HT1080 (cell line): Measurements from ENCODE around the gene PLXDC2. TPM values are rescaled to one million over a fixed set of nuclear protein-coding genes. Genes with fewer than 3 reads are reported as not detected.

Experiments
- DNase-seq: peaks from one replicate; pipeline ENCODE4 v3.0.0-alpha.2; 2015; ENCODE audit warnings: low read depth
- total RNA-seq: library from RNA; depleted of rRNA; stranded (reverse); fragments of >200 nt; shearing (Covaris generic); gene quantifications from 2 replicates; pipeline ENCODE4 v1.2.3, GENCODE V29; 2014

The PLXDC2 gene
- total RNA-seq, 1 experiment from 2014 or later, result 0.48 TPM

GRCh38 chr10:20105236-20105635 lies 289.0 kb downstream of the PLXDC2 start:
- no peak for DNase-seq

GRCh38 chr10:20105931-20106330 lies 289.7 kb downstream of the PLXDC2 start:
- no peak for DNase-seq

GRCh38 chr10:20108021-20108420 lies 291.8 kb downstream of the PLXDC2 start:
- no peak for DNase-seq

- no peak for DNase-seq
These were observed 293.4 kb downstream of the PLXDC2 start for GRCh38 chr10:20109613-20110012.

- DNase-seq, result no peak
These were observed 294.2 kb downstream of the PLXDC2 start for GRCh38 chr10:20110125-20111100.

GRCh38 chr10:20114179-20114578 lies 297.9 kb downstream of the PLXDC2 start:
- no peak for DNase-seq

GRCh38 chr10:20115894-20116293 lies 299.7 kb downstream of the PLXDC2 start:
- DNase-seq, result no peak

- DNase-seq, result no peak
These were observed 301.2 kb downstream of the PLXDC2 start for GRCh38 chr10:20117471-20117870.

- no peak for DNase-seq
These were observed 301.9 kb downstream of the PLXDC2 start for GRCh38 chr10:20118119-20118518.

GRCh38 chr10:20128811-20129210 lies 312.6 kb downstream of the PLXDC2 start:
- no peak for DNase-seq

- no peak for DNase-seq
These were observed 316.6 kb downstream of the PLXDC2 start for GRCh38 chr10:20132816-20133215.

GRCh38 chr10:20133669-20134189 lies 317.5 kb downstream of the PLXDC2 start:
- no peak for DNase-seq

- no peak for DNase-seq
These were observed 326.1 kb downstream of the PLXDC2 start for GRCh38 chr10:20142311-20142710.

GRCh38 chr10:20144268-20144667 lies 328.0 kb downstream of the PLXDC2 start:
- DNase-seq, result no peak

GRCh38 chr10:20146004-20146403 lies 329.8 kb downstream of the PLXDC2 start:
- no peak for DNase-seq

GRCh38 chr10:20147684-20148083 lies 331.5 kb downstream of the PLXDC2 start:
- no peak for DNase-seq

- no peak for DNase-seq
These were observed 340.3 kb downstream of the PLXDC2 start for GRCh38 chr10:20156511-20156910.

- no peak for DNase-seq
These were observed 341.1 kb downstream of the PLXDC2 start for GRCh38 chr10:20157314-20157713.

- no peak for DNase-seq
These were observed 341.9 kb downstream of the PLXDC2 start for GRCh38 chr10:20158086-20158485.

GRCh38 chr10:20162123-20162522 lies 345.9 kb downstream of the PLXDC2 start:
- no peak for DNase-seq

GRCh38 chr10:20166096-20166675 lies 350.0 kb downstream of the PLXDC2 start:
- DNase-seq, result no peak

- DNase-seq, result no peak
These were observed 354.4 kb downstream of the PLXDC2 start for GRCh38 chr10:20170661-20171060.
